VCaP (cell line): ENCODE results near the gene POT1.

Experiments used
- H3K27ac ChIP-seq: fragments of 450-650 bp; 2 replicates; pipeline ENCODE4 v1.5.1; 2017
- TF ChIP-seq, protein P1 (sequence below): fragments of 450-650 bp; conservative IDR thresholded peaks from 2 replicates; pipeline ENCODE4 v1.5.1; 2017; ENCODE audit warnings: mild to moderate bottlenecking, moderate library complexity

POT1 gene

DNA sequence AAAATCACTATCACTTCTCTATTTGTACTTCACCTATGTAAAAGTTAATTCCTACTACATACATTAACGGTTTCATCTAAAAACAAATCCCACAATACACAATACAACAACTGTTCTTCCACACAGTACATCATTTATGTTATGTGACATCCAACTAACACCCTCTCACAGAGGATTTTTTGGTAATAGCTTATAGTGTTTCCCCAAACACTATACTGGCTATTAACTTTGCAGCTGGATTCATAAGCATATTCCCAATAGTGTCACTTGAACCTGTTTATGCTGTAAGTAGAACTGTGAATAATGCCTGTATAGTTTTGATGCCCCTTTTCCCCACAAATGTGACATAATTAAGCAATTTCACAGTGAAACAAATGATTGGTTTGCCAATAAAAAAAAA is 49.9 kb downstream of the POT1 start:
- TF ChIP-seq, protein P1, sequence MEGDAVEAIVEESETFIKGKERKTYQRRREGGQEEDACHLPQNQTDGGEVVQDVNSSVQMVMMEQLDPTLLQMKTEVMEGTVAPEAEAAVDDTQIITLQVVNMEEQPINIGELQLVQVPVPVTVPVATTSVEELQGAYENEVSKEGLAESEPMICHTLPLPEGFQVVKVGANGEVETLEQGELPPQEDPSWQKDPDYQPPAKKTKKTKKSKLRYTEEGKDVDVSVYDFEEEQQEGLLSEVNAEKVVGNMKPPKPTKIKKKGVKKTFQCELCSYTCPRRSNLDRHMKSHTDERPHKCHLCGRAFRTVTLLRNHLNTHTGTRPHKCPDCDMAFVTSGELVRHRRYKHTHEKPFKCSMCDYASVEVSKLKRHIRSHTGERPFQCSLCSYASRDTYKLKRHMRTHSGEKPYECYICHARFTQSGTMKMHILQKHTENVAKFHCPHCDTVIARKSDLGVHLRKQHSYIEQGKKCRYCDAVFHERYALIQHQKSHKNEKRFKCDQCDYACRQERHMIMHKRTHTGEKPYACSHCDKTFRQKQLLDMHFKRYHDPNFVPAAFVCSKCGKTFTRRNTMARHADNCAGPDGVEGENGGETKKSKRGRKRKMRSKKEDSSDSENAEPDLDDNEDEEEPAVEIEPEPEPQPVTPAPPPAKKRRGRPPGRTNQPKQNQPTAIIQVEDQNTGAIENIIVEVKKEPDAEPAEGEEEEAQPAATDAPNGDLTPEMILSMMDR = no peak
- no peak overlapping the region for H3K27ac ChIP-seq

DNA sequence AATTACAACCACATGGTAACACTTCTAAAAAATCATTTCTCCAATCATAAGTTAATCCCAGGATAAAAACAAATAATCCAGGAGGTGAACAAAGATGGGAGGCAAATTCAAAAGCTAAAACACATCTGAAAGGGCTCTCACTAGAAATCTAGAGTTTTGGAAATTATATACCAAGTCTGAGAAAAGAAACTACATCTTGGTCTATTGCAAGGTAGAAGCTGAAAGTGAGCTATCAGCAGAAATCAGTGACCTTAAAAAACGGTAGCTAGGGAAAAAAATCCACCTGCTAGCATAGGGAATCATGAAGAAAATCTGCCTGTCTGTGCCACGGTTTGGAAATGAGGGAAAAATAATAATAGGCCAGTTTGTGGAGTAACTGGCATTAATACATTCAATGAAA is 50.5 kb downstream of the POT1 start:
- TF ChIP-seq, protein P1 = no peak
- no peak overlapping the region for H3K27ac ChIP-seq

DNA sequence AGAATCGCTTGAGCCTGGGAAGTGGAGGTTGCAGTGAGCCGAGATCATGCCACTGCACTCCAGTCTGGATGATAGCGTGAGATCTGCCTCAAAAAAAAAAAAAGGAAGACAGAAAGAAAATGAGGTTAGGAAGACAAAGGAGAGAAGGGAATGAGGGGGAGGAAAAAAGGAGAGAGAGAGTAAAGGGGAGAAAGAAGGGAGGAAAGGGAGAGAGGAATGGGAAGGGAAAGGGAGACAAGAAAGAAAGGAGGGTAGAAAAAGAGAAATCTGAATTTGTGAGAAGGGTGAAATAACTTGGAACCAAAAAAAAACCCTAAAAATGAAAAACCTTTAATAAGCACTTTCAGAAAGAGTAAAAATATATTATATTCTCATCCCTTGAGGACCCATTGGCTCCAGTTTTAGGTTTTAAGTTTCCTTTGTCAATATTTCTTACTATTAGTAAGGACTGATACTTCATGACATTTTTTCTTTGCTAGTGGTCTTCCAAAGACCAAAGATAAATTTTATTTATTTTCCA is 54.9 kb downstream of the POT1 start:
- TF ChIP-seq, protein P1 = no peak
- H3K27ac ChIP-seq = no peak overlapping the region

DNA sequence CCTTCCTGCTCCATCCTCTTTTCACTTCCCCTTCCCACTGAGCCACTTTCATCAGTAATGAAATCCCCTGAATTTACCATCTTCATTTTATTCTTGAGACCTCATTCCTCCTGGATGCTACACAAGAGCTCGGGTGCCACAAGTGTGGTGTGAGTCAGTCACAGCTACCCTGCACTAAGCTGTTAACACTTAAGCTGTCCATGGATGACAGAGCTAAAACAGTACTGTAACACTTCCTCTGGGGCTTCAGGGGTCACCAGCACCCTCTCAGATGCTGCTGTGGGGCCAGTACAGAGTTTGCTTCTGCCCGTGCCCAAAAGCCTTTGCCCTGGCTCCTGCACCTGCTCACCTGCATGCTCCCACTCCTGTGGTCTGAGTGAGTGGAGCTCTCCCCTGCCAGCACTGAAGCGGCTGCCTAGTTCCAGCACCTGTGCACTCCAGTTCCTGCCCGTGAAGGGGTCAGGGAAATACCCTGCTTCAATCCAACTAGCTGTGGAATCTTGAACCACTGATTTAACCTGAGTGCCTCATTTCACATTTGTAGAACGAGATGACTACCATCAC is 71.9 kb downstream of the POT1 start:
- H3K27ac ChIP-seq = no peak overlapping the region
- TF ChIP-seq, protein P1 = no peak

DNA sequence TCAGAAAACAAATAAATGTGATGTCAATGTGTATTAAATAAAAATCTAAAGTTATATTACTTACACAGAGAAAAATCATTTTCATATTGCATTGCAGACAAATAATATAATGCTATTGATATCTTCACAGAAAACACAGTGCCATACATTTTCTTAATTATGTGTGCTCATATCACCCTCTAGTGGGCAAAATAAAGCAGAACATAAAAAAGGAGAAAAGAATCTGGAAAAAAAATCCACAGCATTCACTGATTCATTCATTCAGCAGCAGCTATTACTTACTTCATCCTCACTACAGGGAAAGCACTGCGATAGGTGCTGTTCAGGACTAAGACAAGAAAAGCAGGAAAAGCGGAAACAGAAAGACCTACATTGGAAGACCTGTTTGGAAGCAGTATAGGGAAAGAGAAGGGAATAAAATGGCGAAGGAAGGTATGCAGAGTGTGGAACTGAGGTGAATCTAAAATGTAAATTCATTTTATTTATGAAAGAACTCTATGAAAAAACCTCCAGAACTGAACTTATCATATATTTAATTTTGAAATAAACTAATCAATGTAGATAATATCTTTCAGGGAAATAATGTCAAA is 73.2 kb downstream of the POT1 start:
- TF ChIP-seq, protein P1 = peak; percentile 84
- H3K27ac ChIP-seq = no peak overlapping the region

DNA sequence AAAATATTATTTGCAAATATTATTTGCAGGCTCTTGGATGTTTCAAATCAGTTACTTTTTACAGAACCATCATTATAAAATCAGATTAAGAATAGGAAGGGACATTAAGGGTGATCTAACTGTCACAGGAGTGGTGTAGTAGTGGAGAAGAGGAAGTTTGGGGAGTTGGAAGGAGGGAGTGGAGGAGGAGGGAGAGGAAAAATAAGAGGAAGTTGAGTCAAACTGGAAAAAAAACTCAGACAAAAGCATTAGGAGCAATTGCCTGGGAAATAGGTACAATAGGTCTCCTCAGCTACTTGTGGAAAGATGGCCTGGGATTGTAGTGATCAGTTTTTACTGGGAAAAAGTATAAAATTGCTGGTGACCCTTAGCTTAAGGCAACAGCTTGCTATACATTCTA is 86.3 kb downstream of the POT1 start:
- TF ChIP-seq, protein P1 = no peak
- no peak overlapping the region for H3K27ac ChIP-seq

DNA sequence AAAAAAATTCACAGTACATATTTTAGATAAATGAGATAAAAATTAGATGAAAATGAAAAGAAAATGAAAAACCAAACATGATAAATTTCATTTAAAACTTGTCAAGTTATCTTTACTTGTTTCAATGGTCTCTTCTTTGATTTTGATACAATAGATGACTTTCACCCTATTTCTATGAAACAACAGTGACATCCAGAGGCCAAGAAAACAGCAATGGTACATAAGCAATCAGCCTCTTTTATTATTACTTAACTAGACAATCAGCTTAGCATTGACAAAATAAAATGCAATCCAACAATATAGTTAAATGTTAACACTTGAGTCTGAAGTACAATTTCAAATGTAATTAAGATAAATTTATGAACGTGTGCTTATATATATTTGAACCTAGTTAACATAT is 89.2 kb downstream of the POT1 start:
- TF ChIP-seq, protein P1 = peak; percentile 69
- no peak overlapping the region for H3K27ac ChIP-seq
